AG20443 (cell line): ENCODE data around the gene CAVIN2.
"Not testable (repeated sequence)": the region's sequence is repeated elsewhere in the genome, so short reads cannot be mapped to it uniquely, and the experiment has no call there.

Experiments
- DNase-seq: peaks from one replicate; pipeline ENCODE4 v3.0.0; 2012; ENCODE audit warnings: low spot score, mixed read lengths

CAVIN2 gene

DNA sequence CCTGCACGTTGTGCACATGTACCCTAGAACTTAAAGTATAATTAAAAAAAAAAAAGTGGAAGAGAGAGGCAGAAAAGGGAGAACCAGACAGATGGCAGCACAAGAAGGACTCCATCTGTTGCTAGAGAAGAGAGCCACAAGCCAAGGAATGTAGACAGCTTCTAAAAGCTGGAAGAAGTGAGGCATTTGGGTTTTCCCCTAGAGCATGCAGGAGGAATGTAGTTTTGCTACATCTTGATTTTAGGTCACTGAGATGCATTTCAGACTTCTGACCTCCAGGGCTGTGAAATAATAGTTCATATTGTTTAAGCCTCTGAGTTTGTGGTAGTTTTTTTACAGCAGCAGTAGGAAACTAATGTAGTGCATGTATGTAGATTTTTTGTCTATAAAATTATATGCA, 46.0 kb downstream of the CAVIN2 start:
- DNase-seq: no peak

DNA sequence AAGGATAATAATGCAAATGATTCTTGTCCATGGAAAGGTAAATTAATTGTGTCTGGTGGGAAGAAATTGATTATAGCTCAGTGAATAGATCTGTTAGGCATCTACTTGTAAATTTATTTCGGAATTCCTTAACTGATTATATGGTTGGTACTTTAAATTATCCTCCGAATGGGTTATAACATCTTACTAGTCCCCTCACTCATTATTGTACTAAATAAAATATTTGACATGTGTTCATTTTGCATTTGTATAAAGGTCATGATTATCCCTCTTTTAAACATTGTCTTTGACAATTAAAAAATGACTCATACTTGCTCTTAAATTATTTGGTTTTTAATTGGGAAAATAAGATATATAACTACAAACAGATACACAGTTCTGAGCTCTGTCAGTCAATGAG, 47.4 kb downstream of the CAVIN2 start:
- DNase-seq: no peak

DNA sequence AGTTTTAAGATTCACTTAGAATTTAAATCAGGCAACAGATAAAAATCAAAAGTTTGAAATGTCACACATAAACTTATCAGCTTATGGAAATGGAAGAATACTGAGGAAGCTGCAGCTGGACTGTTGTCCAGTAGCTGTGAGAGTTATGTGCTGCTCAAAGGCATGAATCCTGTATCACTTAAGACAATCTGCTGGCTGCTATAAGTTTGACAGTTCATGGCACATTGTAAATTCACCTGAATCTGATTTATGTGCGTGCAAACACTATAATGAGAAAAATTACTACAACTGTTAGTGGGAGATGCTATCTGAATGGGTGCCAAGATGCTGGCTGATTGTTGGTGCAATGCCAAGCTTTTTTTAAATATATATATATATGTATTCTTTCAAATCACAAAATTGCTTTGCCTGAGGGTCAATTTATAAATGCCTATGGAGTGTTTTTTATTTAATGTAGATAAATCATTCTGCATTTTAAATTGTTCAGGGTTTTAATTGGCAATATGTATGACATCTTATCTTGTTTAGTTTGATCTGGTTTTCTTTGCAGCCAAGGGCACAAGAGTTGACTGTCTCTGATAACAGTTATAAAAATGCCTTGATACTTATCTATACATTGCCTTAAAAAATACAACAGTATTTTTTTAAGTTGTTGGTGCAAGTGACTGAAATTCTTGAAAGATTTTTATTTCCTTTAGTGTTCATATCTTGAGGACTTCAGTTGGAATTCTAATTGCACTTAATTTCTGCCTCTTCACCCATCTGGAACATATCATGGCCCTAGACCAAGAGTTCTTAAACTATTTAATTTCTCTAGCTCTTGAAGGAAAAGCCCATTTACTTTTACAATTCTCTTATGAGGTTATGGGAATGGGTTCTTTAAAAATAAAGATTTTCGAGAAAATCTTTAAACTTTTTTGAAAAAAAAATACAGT, 48.7 kb downstream of the CAVIN2 start:
- DNase-seq: no peak

DNA sequence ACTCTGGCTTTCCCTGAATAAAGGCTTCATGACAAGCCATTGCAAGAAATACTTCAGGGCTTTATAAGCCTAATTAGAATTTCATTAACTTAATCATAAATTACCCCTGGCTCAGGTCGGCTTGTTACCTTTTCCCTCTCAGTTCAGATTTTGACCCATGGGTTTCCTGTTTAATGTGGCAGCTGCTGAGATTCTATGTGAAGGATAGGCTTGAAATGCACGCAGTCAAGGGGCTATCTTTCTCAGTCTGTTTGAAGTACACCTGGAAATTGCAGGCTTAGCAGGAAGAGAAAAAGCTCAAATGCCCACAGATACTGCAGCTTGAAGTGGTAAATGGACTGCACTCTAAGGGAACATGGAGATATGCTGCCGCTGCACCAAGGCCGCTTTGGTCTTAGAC, 49.4 kb downstream of the CAVIN2 start:
- DNase-seq: no peak

DNA sequence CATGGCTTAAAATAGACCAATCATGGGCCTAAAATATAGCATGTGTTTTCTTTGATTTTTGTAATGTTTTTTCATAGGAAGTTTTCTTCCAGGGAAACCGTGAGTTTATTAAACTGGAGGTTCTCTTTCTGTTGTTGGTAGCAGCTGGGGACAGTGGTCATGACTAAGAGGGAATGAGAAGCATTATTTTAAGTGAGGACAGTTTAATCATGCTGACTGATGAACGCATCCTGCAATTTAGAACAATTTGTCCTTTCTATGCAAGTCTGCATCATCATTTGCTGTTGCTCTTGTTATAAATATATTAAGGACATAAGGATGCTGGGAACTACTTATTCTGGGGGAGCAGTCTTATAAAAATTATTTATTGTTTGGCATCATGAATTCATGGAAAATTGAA, 51.2 kb downstream of the CAVIN2 start:
- no peak for DNase-seq

DNA sequence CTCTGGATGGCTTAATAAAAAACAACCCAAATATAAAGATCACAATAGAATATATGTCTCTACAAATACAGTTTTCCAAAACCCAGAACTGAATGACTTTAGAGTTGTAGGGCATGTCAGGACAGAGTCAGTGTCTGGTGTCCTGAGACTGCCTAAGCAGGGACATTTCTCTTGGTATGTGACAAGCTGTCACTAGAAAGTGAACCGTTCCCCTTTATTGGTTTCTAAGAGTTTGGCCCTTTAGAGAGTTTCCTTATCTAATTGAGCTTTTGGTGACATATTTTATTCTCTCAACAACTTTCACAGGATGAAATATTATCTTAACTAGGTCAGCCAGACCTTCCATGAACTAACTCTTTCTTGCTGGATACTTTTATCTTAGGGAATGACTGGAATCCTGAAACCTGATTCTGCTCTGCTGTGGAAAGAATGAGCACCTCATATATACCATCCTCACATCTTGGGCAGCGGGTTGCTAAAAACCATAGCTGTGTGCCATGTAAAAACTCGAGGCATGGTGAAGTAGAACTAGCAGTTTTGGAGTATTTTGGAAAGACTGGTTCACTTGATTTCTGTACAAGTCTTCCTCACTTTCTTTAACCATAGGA, 54.8 kb downstream of the CAVIN2 start:
- no peak for DNase-seq

DNA sequence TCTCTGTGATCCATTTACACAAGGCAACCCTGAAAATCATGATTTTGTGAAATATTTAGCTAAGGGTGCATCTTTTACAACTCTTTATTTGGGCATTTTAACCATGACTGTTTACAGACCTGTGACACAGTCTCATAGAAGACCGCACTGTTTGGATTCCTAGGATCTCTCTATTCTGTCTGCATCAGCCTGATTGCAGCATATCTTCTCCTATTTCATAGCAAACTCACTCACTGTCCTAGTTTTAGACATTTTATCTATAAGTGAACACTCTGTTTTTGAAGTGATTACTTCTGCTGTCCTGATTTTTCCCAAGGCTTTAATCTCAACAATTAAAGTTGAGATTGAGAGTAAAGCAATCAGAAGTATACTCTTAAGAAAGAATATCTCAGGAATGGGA, 56.2 kb downstream of the CAVIN2 start:
- DNase-seq: no peak

DNA sequence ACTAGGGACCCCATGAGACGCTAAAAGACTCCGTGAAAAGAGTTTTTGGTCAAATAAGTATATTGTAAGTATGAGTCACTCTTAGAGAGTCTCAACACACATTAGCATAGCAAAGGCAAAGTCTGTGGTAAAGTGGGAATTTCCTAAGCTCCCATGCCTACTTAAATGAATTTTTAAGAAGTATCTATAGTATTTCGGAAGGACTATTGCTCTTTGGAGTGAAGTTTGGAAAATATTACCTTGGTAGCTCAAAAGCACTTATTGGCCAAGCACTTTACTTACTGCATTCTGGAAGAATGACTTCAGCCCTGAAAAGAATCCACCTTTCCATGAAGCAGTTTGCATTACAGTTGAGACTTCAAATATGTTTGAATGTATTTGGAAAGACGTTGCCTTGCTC, 57.1 kb downstream of the CAVIN2 start:
- DNase-seq: no peak

DNA sequence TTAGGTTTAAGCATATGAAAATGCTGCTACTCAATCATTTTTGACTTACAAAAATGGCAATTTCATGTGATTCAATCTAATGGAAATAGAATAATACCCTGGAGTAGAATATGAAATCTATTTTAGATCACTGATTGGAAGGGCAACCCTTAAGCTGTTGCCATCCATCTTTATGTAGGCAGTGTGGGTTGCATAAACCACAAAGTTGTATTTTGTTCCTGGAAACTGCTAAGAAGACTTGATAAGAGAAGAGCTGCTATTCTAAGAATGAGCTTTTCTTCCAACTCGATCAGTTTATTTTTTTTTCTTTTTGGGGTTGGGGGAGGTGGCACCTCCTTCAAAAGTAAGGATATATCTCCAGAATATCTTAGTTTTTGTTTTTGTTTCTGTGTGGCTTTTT, 60.2 kb downstream of the CAVIN2 start:
- DNase-seq: no peak

DNA sequence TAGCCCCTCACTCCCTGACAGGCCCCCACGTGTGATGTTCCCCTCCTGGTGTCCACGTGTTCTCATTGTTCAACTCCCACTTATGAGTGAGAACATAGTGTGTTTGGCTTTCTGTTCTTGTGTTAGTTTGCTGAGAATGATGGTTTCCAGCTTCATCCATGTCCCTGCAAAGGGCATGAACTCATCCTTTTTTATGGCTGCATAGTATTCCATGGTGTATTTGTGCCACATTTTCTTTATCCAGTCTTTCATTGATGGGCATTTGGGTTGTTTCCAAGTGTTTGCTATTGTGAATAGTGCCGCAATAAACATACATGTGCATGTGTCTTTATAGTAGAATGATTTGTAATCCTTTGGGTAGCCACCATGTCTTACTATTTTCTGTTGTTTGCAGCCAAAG, 61.2 kb downstream of the CAVIN2 start:
- DNase-seq: not testable (repeated sequence)
